Fibroblast of peridontal ligament (primary cell): ENCODE measurements around the gene KCNQ1OT1.

Source experiments
- DNase-seq: peaks from one replicate; pipeline ENCODE4 v3.0.0-alpha.2; 2010; ENCODE audit errors: extremely low read depth

Gene KCNQ1OT1

GRCh38 chr11:2666828-2667570, 32.8 kb downstream of the KCNQ1OT1 start:
- no peak for DNase-seq

GRCh38 chr11:2666401-2666741, 33.4 kb downstream of the KCNQ1OT1 start:
- DNase-seq = no peak

- DNase-seq = no peak
Measured at GRCh38 chr11:2665526-2666400, 34.0 kb downstream of the KCNQ1OT1 start.

GRCh38 chr11:2664791-2665525, 34.8 kb downstream of the KCNQ1OT1 start:
- no peak for DNase-seq

- no peak for DNase-seq
Measured at GRCh38 chr11:2664376-2664775, 35.4 kb downstream of the KCNQ1OT1 start.

- DNase-seq = no peak
Measured at GRCh38 chr11:2663915-2664314, 35.9 kb downstream of the KCNQ1OT1 start.

GRCh38 chr11:2663506-2663905, 36.3 kb downstream of the KCNQ1OT1 start:
- DNase-seq = no peak

GRCh38 chr11:2662430-2663299, 37.1 kb downstream of the KCNQ1OT1 start:
- no peak for DNase-seq

- no peak for DNase-seq
Measured at GRCh38 chr11:2662024-2662312, 37.8 kb downstream of the KCNQ1OT1 start.

GRCh38 chr11:2661173-2662023, 38.4 kb downstream of the KCNQ1OT1 start:
- no peak for DNase-seq

- no peak for DNase-seq
Measured at GRCh38 chr11:2660357-2660939, 39.3 kb downstream of the KCNQ1OT1 start.

GRCh38 chr11:2657697-2658284, 42.0 kb downstream of the KCNQ1OT1 start:
- DNase-seq = no peak

- no peak for DNase-seq
Measured at GRCh38 chr11:2656859-2657258, 42.9 kb downstream of the KCNQ1OT1 start.

GRCh38 chr11:2655834-2656622, 43.8 kb downstream of the KCNQ1OT1 start:
- DNase-seq = no peak

GRCh38 chr11:2655016-2655719, 44.6 kb downstream of the KCNQ1OT1 start:
- DNase-seq = no peak

GRCh38 chr11:2653930-2654739, 45.7 kb downstream of the KCNQ1OT1 start:
- DNase-seq = no peak

GRCh38 chr11:2653198-2653551, 46.6 kb downstream of the KCNQ1OT1 start:
- DNase-seq = no peak
